ENCODE data around the gene BRSK2.

The BRSK2 gene

DNA sequence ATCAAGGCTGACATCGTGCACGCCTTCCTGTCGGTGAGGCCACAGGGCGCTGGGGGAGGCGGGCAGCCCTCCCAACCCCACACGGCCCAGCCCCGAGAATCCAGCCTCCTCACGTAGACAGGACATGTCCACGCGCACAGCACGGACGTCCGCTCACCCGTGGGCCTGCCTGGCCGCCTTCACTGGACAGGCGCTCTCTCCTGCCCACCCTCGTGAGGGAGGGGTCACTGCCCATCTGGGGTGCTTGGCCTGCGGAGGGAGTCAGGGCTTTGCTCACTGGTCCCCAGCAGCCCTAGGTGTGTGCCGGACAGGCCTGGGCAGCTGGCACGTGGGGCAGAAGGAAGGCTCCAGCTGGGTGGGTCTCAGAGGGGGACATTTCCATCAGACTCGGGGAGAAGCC is 64.8 kb downstream of the BRSK2 start:
- no peak for DNase-seq

DNA sequence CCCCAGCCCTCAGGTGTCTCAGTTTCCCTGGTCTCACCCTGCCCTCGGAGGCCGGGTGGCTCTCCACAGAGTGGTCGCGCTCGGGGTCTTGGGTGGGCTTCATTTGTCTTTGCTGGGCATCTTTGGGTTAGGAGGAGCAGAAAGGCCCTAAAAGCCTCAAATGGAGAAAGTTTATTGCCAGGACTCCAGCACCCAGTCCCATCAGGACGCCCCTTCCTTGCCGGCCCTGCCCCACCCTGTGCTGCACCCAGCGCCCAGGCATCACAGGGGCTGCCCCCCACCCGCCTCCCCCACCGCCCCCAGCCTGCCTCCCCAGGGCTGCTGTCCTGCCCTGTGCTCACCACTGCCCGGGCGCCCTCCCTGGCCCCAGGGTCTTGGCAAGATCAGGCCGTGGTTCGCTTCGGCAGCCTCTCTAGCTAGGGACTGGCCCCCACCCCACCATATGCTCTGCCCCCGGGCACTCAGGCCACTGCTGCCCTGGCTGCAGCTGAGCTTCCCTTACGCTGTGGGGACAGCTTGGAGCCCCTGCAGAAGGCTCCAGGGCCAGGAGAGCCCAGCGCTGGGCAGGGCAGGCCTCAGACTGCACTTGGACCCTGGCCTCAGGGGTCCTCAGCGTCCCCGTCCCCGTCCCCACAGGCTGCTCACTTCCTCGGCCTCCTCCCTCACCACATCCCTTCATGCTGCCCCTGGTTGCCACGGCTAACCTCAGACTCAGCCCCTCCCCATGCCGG is 65.5 kb downstream of the BRSK2 start:
- no peak for DNase-seq

DNA sequence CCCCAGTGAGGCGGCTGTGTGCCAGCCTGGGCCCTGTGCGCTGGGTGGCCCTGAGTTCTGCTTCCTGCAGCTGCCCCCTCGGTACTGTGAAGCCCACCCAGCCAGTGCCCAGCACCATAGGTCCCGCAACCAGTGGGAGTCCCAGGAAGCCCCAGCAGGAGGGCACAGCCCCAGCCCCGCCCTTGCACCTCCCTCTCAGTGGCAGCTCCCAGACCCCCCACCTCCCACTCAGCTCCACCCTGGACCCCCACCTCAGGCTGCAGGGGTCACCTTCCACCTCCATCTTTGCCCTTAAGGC is 66.0 kb downstream of the BRSK2 start:
- DNase-seq: no peak

DNA sequence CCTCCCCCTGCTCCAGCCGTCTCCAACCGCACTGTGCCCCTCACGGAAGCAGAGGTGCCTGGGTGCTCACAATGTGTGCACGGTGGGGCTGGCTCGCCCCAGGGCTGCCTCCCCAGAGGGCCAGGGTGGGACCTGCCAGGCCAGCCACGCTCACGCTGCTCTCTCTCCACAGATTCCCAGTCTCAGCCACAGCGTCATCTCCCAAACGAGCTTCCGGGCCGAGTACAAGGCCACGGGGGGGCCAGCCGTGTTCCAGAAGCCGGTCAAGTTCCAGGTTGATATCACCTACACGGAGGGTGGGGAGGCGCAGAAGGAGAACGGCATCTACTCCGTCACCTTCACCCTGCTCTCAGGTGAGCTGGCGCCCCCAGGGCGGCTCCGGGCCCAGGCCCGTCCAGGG is 66.4 kb downstream of the BRSK2 start:
- DNase-seq: no peak

DNA sequence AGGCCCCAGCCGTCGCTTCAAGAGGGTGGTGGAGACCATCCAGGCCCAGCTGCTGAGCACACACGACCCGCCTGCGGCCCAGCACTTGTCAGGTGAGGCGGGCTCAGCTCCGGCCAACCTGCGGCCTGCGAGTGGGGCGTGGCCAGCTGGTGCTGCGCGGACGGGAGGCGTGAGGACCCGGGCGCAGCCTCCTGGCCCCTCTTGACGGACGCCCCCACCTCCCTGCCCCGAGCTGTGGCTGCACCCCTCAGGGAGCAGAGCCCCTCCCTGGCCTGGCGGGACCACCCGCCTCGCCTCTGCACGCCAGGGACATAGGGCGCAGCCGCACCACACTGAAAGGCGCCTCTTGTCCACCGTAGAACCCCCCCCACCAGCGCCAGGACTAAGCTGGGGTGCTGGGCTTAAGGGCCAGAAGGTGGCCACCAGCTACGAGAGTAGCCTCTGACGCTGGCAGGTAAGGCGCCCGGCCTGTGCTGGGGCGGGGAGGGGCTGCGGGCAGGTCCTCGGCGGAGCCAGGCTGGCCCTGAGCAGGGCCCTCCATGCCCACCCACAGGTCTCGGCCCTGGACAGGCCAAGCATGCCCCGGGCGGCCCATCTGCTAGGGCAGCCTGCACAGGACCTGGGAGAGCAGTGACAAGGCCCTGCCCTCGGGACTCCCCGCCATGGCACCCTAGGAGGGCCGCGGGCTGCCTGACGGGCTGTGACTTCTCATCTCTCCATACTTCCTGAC is 67.0 kb downstream of the BRSK2 start:
- DNase-seq: no peak

DNA sequence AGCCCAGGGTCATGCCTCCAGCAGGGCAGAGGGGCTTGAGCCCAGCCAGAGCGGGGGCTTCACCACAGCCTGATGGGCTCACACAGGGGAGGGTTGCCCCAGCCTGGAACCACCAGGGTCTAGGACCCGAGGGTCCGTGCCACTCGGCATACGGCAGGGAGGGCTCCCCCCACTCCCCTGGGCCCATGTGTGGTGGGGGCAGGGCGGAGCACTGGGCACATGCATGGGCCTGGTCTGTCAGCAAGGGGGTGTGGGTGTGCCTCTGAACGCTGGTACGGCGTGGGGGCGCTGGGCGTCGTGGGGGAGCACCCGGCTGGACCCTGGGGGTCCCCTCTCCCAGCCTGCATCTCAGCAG is 67.6 kb downstream of the BRSK2 start:
- no peak for DNase-seq

DNA sequence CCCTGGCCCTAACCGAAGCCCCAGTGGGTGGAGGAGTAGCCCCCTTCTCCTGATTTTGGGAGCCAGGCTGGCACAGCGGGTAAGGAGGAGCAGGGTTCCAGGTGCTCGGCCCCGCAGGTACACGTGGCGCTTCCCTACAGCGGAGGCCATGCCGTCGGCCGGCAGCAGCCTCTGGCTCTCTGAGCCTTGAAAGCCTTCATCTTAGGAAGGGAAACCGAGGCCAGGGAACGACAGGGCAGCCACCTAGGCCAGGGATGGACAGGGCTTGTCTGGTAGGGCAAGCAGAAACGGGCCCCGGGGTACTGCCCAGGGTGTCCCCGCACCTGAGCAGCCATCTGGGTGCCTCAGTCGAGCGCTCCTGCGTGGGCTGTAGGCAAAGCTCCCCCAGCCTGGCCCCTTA is 68.1 kb downstream of the BRSK2 start:
- DNase-seq: no peak

DNA sequence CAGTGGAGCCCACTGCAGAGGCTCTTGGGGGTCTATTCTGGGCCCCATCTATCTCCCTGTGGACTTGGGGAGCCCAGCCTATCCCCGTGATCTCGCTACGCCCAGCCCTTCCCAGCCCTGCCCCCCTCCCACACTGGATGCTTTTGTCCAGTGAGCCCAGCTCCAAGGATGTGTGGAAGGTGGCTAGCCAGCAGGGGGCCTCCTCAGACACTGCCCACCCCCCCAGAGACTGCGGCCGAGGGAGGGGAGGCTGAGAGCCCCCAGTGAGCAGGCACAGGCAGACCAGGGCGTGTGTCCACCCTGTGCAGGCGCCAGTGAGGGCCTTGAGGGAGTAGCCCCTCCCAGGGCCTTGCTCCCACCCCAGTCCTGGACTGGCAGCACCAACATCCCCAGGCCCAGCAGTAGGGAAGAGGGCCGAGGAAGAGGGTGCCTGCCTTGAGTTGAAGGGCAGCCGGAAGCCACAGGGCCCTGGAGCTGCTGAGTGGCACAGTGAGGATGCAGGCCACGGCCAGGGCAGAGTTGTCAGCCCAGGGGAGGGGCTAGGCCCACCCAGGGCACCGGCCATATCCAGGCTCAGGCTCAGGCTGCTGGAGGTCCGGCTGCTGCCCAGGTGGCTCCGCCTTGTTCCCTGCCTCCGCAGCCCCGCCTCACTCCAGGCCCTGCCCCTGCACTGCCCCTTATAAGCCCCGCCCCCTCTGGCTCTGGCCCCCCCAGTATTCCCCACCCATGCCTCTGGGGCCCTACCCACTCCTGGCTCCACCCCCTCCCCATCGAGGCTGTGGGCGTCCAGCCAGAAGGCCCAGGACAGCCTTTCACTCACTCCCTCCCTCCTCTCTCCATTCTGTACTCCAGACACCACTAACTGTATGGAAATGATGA is 68.8 kb downstream of the BRSK2 start:
- peak in 2 of 3 experiments; percentile 7 to 55 for DNase-seq

DNA sequence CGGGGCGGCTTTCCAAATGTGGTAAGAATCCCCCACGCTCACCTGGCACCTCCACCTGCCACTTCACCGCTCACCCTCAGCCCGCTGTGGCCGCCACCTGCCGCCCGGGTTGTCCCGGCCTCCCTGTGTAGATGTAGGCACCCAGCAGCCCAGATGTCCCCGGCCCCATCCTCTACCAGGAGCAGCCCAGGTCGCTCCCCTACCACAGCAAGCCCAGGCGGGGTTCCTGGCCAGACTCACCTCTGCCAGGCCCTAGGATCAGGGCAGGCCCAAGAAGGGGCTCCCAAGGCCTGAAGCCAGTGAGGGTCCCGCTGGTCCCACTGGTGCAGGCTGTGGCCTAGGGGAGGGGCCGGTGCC is 69.5 kb downstream of the BRSK2 start:
- no peak for DNase-seq

DNA sequence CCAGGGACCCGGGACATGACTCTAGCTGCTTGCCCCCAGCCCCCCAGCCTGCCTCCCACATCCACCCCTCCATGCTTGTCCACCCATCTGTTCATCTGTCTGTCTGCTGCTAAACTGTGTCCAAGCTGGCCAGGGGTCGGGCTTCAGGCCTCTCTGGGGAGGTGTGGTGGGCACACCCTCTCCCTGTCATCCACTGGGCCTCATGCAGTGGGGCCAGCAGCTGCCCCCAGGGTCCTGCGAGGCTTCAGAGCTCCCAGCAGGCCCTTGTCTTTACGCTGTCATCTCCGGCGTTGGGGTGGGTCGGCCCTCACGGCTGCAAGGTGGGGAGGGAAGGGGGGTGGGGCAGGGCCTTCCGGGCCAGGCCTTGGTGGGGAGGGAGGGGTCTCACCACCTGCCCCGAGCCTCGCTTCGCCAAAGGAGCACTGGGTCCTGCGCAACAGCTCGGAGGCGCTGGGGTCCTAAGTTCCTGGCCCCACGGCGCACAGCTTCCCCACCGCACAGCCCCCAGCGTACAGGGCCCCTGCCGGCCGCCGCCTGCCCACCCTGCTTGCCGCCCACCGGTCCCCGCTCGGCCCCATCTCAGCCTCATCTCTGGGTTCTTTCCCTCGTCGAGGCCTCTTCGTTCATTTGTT is 70.1 kb downstream of the BRSK2 start:
- DNase-seq: no peak

DNA sequence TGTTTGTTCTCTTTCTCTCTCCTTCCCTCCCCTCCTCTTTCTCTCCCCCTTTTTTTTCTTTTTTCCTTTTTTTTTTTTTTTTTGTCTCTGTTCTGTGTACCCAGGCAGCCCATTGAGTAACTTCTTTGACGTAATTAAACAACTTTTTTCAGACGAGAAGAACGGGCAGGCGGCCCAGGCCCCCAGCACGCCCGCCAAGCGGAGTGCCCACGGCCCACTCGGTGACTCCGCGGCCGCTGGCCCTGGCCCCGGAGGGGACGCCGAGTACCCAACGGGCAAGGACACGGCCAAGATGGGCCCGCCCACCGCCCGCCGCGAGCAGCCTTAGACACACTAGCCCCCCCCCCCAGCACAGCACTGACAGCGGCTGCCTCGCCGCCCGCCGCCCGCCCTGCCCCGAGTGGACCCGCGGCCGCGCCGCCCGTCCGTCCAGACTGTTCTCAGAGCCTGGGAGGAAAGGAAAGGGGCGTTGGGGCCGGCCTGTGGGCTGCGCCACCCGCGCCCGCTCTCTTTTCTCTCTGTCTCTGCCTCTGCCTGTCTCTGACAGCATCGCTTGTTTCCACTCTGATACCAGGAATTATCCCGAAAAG is 70.8 kb downstream of the BRSK2 start:
- no peak for DNase-seq

DNA sequence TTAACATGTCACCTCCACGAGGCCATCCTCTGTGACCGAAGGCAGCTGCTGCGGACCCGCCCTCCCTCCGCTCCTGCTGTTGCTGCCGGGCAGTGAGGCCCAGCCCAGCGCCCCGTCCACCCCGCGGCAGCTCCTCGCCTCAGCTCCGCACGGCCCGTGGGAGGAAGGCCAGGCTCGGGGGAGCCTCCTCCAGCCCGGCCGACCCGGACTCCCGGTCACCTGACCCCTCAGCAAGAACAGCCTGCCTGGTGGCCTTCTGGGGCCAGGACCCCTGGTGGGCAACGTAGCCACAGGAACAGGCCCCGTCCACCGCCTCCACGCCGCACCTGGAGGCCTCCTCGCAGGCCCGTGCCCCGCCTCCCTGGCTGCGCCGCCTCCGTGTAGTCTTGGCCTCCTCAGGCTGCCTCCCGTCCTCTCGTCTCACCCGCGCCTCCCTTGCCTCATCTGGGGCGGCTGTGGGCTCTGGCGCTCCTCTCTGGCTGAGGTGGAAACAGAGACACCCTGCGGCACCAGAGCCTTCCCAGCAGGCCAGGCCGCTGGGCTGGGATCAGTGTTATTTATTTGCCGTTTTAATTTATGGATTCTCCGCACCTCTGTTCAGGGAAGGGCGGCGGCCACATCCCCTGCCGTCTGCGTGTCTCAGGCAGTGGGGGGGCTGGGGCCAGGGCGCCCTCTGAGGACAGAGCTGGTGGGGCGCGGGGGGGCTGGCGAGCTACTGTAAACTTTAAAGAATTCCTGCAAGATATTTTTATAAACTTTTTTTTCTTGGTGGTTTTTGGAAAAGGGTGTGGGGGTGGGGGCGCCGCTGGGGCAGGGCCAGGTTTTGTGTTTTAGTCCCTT is 71.5 kb downstream of the BRSK2 start:
- DNase-seq: no peak

DNA sequence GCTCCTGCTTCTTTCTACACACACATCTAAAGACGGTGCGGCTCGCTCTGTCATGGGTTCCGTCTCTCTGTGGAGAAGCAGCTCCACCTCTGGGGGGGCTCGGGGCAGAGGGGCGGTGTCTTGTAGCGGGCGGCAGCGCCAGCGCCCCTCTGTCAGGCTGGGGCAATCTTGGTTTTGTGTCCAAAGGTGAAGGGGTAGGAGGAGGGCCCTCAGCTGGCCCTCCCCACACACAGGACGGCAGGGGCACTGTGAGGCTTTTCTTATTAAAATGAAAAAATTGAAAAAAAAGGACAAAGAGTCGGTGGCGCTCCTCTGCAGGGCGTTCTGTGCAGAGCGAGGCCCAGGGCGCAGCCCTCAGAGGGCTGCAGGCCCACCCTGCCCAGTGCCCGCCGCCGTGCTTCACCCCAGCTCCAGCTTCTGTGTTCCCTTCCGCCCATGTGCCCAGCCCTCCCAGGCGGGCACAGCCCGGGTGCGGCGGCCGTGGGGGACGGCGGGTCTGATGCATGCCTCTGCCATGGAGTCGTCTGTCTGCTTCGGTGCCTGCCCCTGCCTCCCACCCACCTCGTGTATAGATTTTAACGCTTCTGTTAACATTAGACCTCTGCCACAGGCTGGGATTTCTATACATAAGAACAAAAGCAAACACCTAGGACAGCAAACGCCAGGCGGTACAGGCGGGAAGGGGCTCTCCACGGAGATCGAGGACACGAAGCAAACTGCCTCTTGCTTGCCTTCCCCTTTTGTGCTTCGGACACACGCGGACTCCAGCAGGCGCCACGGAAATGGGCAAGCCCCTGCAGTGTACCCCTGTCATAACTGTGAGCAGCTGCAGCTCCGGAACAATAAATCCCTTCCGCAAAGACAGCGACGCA is 72.3 kb downstream of the BRSK2 start:
- no peak for DNase-seq

DNA sequence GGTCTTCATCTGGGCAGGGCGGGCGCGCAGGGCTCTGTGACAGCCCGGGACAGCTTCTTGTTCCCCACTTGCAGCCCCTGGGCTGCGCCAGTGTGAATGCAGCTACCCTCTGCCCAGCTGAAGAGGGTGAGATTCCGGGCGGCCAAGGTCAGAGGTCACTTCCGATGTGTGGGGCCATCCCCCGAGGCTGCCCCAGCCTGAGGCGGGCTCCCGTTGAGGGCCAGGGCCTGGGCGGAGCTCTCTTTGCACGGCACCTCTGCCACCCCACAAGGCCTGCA is 72.9 kb downstream of the BRSK2 start:
- no peak for DNase-seq

DNA sequence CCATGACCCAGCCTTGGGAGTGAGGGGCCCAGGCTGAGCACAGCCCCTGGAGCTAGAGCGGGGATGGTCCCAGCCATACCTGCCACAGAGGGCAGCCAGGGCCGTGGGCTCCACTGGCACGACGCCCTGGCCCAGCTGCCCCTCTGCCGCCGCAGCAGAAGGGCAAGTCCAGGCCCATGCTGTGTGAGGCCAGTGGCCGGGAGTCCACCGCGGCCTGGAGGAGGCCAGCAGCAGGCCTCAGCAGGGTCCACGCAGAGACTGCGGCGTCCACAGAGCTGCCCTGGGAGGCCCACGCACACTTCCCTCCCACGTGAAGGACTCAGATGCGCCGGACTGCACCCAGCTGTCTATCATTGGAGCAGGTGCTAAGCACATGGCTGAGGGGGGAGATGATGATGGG is 73.3 kb downstream of the BRSK2 start:
- DNase-seq: no peak

DNA sequence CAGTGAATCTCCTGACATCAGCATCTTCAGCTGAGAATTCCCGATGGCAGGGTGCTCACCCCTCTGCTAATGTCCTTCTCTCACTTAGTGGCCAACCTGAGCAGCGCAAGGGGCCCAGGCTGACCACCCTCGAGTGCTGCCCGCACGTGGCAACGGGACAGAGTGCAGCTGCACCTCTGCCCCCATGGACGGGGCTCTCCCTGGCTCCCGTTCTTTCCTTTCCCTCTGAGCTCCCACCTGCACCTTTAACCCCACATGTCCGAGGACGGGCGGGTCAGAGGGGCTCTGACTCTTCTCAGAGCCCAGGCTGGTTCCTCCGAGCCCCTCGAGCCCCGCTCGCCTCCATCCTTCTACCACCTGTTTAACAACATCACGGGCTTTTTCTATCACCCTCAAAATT is 77.0 kb downstream of the BRSK2 start:
- DNase-seq: no peak

DNA sequence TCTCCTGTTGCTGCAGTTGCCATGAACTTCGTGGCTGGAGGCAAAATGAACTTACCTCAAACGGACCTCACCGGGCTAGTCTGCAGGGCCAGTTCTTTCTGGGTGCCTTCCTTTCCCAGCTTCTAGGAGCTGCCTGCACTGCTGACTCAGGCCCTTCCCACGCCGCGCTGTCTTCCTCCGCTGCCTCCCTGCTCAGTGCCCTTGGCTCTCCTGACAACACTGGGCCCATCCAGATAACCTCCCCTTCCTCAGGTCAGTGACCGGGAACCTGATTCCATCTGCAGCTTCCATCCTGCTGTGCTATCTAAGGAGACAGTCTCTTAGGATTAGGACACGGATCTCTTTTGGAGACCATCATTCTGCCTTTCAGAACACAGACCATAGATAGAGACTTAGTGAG is 77.5 kb downstream of the BRSK2 start:
- no peak for DNase-seq

DNA sequence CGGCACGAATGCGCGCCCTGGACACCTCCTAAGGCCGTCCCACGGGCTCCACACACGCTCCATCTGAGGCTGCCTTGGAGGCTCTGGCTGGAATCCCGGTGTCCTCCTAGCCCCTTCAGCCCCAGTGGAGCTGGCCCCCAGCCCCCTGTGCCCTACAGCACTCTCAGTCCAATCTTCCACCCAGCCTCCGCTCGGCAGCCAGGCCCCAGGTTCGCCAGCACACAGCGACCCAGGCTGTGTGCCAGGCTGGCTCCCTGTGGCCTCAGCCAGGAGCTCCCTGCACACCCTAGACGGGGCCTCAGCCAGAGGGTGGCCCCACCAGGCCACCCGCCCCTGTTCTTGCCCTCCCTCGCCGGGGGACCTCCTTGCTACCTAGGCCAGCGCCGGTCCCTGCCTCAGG is 78.3 kb downstream of the BRSK2 start:
- DNase-seq: no peak

DNA sequence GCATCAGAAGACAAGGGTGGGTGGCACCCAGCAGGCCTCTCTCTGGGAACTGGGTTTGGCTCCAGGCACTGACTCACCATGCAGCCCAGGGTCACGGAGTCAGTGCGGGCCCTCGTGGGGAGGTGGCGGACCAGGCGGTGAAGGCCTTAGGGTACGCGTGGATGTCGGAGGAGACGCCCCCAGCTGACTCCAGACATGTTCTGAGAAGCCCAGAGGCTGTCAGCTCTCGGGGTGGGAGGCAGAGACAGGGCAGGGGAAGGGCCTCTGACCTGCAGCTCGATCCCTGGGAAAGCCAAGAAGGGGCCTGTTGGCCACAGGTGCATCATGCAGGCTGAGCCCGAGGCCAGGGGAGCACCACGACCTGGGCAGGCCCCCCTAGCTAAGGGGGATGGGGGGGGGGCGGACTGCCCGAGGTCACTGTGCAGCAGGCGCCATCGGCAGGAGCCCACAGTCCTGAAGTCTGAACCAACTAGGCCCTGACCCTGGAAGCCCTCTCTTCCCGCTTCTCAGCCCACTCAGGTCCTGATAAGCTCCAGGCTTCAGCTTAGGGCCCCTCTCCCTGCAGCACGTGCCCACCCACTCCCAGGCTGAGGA is 78.8 kb downstream of the BRSK2 start:
- no peak for DNase-seq

DNA sequence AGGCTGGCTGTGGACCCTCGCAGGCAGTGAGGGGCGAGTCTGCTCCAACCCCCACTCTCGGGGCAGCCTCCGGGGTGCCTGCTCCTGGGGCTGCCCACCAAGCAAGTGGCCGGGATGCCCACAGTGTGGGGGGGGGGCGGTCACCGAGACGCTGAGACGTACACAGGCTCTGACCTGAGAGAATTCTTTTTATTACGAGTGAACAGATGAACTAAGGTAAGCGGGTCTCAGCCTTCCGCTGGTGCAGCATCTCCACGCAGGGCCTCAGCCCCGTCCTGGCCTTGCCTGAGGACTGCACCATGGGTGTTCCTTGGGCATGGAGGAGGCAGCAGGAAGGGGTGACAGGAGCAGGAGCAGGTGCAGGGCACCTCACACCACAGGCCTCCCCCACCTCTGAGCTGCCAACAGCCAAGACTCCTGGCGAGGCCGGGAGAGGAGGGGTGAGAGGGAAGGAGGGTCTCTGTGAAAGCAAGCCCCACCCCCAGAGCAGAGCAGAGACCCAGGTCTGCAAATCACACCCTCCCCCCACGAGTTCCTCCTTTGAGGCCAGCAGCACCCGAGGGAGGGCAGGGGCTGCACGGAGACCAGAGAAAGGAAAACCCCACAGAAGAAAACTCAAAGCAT is 79.7 kb downstream of the BRSK2 start:
- no peak for DNase-seq
